Stomach (tissue), 4 donors: ENCODE data around the gene COTL1.

ENCODE experiments used
- CTCF ChIP-seq, 7 experiments: fragments of 450-650 bp in 4 of 7; fragments of 200-600 bp in 3 of 7; sonication (generic) in 3 of 7; IDR thresholded peaks; one replicate each; pipeline ENCODE4 v1.5.1; 2016 to 2019; ENCODE audit warnings: antibody characterized with exemption in 7 of 7, control low read depth in 2 of 7, mild to moderate bottlenecking in 1 of 7
- EP300 ChIP-seq: sonication (generic); formaldehyde crosslinking; IDR thresholded peaks from one replicate; pipeline ENCODE4 v1.6.1; 2017; ENCODE audit warnings: antibody characterized with exemption
- POLR2A ChIP-seq, 4 donors: fragments of 450-650 bp; IDR thresholded peaks; one replicate each; pipeline ENCODE4 v1.6.1; 2016; ENCODE audit warnings: antibody characterized with exemption in 4 of 4, control low read depth in 2 of 4, mild to moderate bottlenecking in 1 of 4, moderate library complexity in 1 of 4

- TF ChIP-seq CTCF (IDR thresholded peaks at IDR 0.05) = no peak
- no peak for TF ChIP-seq POLR2A (IDR thresholded peaks at IDR 0.05)
- no peak for TF ChIP-seq EP300
Observed at GRCh38 chr16:84603140-84603816, 14.6 kb downstream of the COTL1 start.
